Measurements from ENCODE around the gene TOX2.
A peak's percentile ranks its signal among the peaks of the same experiment; 100 is the strongest.

The TOX2 gene

DNA sequence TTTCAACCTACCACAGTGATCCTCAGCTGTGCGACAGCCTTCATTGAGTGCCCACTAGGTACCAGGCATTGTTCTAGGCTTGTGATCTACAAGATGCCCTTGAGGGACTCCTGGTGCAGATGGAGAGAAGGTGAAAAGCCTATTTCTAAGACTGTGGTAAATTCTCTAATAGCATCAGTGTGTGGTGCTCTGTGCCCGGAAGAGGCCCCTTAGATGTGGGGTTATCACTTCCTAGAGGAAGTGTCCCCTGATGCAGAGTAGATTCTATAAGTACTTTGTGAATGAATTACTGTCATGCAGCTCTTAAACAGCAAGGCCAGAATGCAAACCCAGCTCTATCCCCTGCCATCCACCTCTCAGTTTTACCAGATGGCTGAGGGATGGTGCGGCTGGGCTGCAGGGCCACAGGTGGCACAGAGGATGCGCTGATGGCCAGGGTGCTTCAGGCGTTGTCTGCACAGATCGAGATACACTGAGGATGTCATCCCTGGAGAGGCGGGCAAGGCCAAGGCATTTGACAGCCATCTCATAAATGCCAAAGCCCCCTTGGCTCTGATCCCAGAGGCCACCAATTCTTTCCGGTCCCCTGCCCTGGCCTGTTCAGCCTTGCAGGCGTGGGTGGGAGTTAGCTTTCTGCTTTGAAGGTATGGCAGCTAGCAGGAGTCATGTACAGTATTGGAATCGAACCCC, 96.7 kb downstream of the TOX2 start:
- no peak for TF ChIP-seq CTCF (conservative IDR thresholded peaks at IDR 0.05)
- H3K27ac ChIP-seq, result peak overlapping the region; percentile 99

GRCh38 chr20:44012466-44013226, 98.0 kb downstream of the TOX2 start:
- no peak for TF ChIP-seq CTCF (conservative IDR thresholded peaks at IDR 0.05)

GRCh38 chr20:44014807-44015732, 100.4 kb downstream of the TOX2 start:
- no peak for TF ChIP-seq CTCF (conservative IDR thresholded peaks at IDR 0.05)
- H3K27ac ChIP-seq, result peak overlapping the region; percentile 99

More at GRCh38 chr20:44012466-44013226, 98.0 kb downstream of the TOX2 start:
- H3K27ac ChIP-seq, result peak overlapping the region; percentile 99

DNA sequence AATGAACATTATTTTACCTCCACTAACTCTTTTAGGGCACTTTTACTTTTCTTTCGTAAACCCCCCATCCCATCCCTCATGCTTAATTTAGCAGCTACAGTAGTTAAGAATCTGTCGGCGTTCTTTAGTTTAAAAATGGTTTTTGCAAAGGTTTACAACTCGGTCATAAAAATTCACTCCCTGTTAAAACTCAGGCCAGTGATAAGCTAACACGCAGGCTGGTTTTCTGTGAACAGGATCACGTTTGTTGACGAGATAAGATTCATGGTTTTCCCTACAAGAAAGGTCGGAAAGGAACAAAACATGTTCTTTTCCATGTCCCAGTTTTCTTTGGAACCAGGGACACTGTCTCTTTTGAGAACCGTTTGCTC, 101.1 kb downstream of the TOX2 start:
- TF ChIP-seq CTCF (conservative IDR thresholded peaks at IDR 0.05), result no peak
- peak overlapping the region; percentile 99 for H3K27ac ChIP-seq

DNA sequence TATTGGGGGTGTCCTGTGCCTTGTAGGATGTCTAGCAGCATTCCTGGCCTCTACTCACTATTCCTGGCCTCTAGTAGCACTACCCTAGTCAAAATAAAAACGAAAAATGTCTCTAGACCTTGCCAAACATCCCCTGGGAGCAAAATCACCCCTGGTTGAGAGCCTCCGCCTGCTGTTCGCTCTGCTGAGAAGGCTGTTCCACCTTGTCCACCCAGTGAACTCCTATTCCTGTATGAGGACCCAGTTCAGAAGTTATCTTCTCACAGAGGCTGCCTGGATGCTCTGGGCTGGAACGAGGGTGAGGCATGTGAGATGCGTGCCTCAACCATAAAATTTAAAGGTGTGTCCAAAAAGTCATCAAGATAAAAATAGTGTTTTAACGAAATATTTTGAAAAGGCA, 101.9 kb downstream of the TOX2 start:
- H3K27ac ChIP-seq, result peak overlapping the region; percentile 99
- TF ChIP-seq CTCF (conservative IDR thresholded peaks at IDR 0.05), result no peak

DNA sequence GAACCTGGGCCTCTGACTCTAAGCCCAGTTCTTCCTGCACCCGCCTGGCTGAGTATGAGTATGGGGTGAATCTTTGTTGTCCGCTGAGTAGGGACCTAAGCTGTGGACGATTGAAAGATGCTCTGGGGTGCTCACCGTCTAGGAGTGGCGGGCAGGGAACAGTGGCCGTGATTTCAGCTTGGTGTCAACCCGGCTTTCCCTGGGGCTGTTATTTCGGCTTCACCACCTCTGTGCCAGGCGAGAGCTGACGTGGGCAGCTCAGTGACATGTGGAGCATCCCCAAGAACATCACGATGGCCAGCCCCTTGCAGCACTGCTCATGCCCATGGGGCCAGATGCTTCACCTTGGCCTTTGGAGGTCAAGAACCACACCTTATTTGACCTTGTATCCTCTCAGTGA, 102.6 kb downstream of the TOX2 start:
- TF ChIP-seq CTCF (conservative IDR thresholded peaks at IDR 0.05), result no peak
- H3K27ac ChIP-seq, result peak overlapping the region; percentile 99

DNA sequence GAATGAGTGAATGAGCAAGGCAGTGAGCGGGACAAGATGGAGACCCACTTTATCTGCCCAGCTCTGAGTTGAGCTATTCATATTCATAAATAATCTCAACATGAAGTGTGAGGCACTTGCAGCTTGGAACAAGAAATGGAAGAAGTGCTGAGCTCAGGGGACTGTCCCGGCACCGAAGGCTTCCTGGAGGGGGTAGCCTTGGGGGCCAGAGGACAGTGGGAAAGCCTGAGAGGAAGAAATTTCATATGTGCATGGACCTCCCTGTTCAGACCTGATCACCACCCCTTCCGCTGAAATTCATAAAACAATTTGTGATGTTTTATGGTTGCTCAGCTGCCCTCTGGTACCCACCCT, 103.2 kb downstream of the TOX2 start:
- H3K27ac ChIP-seq, result peak overlapping the region; percentile 99
- no peak for TF ChIP-seq CTCF (conservative IDR thresholded peaks at IDR 0.05)

Measured in VCaP (cell line).